Dendritic cell treated with granulocyte-macrophage colony-stimulating factor and Interleukin-4, amounts not matched to agents 40 ng/mL and 50 ng/mL, for 4 days (primary cell): ENCODE results near the gene RAB10.
"Not testable (repeated sequence)": the region's sequence is repeated elsewhere in the genome, so short reads cannot be mapped to it uniquely, and the experiment has no call there.

Experiments
- H3K27ac Mint-ChIP-seq: one replicate; pipeline ENCODE4 v1.8.0; 2022; ENCODE audit warnings: mild to moderate bottlenecking, mixed read lengths
- H3K27me3 Mint-ChIP-seq: one replicate; pipeline ENCODE4 v1.8.0; 2022; ENCODE audit warnings: mild to moderate bottlenecking, mixed read lengths
- H3K36me3 Mint-ChIP-seq: one replicate; pipeline ENCODE4 v1.8.0; 2022; ENCODE audit warnings: low read depth, mixed read lengths
- H3K4me1 Mint-ChIP-seq: one replicate; pipeline ENCODE4 v1.8.0; 2022; ENCODE audit warnings: low read depth, mixed read lengths
- H3K4me3 Mint-ChIP-seq: one replicate; pipeline ENCODE4 v1.8.0; 2022; ENCODE audit warnings: mild to moderate bottlenecking, moderate library complexity, mixed read lengths
- H3K9me3 Mint-ChIP-seq: one replicate; pipeline ENCODE4 v1.8.0; 2022; ENCODE audit warnings: mixed read lengths
- intact Hi-C: fragments of 100-400 bp; cut with micrococcal nuclease; formaldehyde crosslinking; loops from one replicate; pipeline ENCODE4 v1.15.0; 2022

RAB10 gene

GRCh38 chr2:26144031-26144430 lies 110.1 kb downstream of the RAB10 start:
- H3K36me3 Mint-ChIP-seq: peaks cover 8% of the 10 kb centered on the region
- peaks cover 15% of the 10 kb centered on the region for H3K4me1 Mint-ChIP-seq
- H3K4me3 Mint-ChIP-seq: no peak overlapping the region
- H3K27ac Mint-ChIP-seq: peak overlapping the region; percentile 52
- intact Hi-C loops: loop anchor here (10.0 kb wide), 1 partner anchor 59 kb away; no protein-coding TSS in a partner anchor
- peaks cover 9% of the 10 kb centered on the region for H3K27me3 Mint-ChIP-seq
- no peaks in the 10 kb centered on the region for H3K9me3 Mint-ChIP-seq

GRCh38 chr2:26144953-26145680 lies 111.2 kb downstream of the RAB10 start:
- Mint-ChIP-seq H3K27me3 (peaks cover 17% of the 10 kb centered on the region), H3K4me1 (peaks cover 17% of the 10 kb centered on the region), H3K9me3 (no peaks in the 10 kb centered on the region), H3K36me3 (peaks cover 8% of the 10 kb centered on the region), H3K4me3 (no peak overlapping the region), H3K27ac (no peak overlapping the region)
- intact Hi-C loops: loop anchor here (1.0 to 10.0 kb wide), 3 partner anchors 60 to 194 kb away; no protein-coding TSS in a partner anchor

- no peak overlapping the region for H3K27ac Mint-ChIP-seq
- H3K9me3 Mint-ChIP-seq: no peaks in the 10 kb centered on the region
- H3K4me1 Mint-ChIP-seq: peaks cover 15% of the 10 kb centered on the region
- no peak overlapping the region for H3K4me3 Mint-ChIP-seq
- H3K36me3 Mint-ChIP-seq: no peaks in the 10 kb centered on the region
- H3K27me3 Mint-ChIP-seq: peaks cover 22% of the 10 kb centered on the region
- intact Hi-C loops: loop anchor here (10.0 kb wide), 1 partner anchor 64 kb away; no protein-coding TSS in a partner anchor
Observed at GRCh38 chr2:26148501-26148900, 114.6 kb downstream of the RAB10 start.

- H3K9me3 Mint-ChIP-seq: no peaks in the 10 kb centered on the region
- intact Hi-C loops: no loop called here
- peaks cover 22% of the 10 kb centered on the region for H3K27me3 Mint-ChIP-seq
- H3K4me1 Mint-ChIP-seq: peaks cover 5% of the 10 kb centered on the region
- H3K36me3 Mint-ChIP-seq: no peaks in the 10 kb centered on the region
- no peak overlapping the region for H3K4me3 Mint-ChIP-seq
- no peak overlapping the region for H3K27ac Mint-ChIP-seq
Observed at GRCh38 chr2:26150243-26150642, 116.4 kb downstream of the RAB10 start.

- Mint-ChIP-seq H3K27ac (no peak overlapping the region), H3K9me3 (no peaks in the 10 kb centered on the region), H3K4me1 (no peaks in the 10 kb centered on the region), H3K36me3 (no peaks in the 10 kb centered on the region), H3K27me3 (no peaks in the 10 kb centered on the region), H3K4me3 (no peak overlapping the region)
- intact Hi-C loops: no loop called here
Observed at GRCh38 chr2:26157580-26157979, 123.7 kb downstream of the RAB10 start.

- peaks cover 2% of the 10 kb centered on the region for H3K27me3 Mint-ChIP-seq
- no peaks in the 10 kb centered on the region for H3K9me3 Mint-ChIP-seq
- no peaks in the 10 kb centered on the region for H3K4me1 Mint-ChIP-seq
- intact Hi-C loops: no loop called here
- no peaks in the 10 kb centered on the region for H3K36me3 Mint-ChIP-seq
- no peak overlapping the region for H3K27ac Mint-ChIP-seq
- no peak overlapping the region for H3K4me3 Mint-ChIP-seq
Observed at GRCh38 chr2:26161926-26162325, 128.0 kb downstream of the RAB10 start.

- H3K27ac Mint-ChIP-seq: no peak overlapping the region
- no peaks in the 10 kb centered on the region for H3K9me3 Mint-ChIP-seq
- intact Hi-C loops: no loop called here
- H3K36me3 Mint-ChIP-seq: no peaks in the 10 kb centered on the region
- H3K4me3 Mint-ChIP-seq: no peak overlapping the region
- no peaks in the 10 kb centered on the region for H3K4me1 Mint-ChIP-seq
- H3K27me3 Mint-ChIP-seq: peaks cover 2% of the 10 kb centered on the region
Observed at GRCh38 chr2:26162963-26163362, 129.1 kb downstream of the RAB10 start.

GRCh38 chr2:26164231-26164630 lies 130.3 kb downstream of the RAB10 start:
- H3K4me3 Mint-ChIP-seq: no peak overlapping the region
- intact Hi-C loops: no loop called here

GRCh38 chr2:26164641-26165211 lies 130.8 kb downstream of the RAB10 start:
- Mint-ChIP-seq H3K4me3 (no peak overlapping the region), H3K27me3 (peaks cover 7% of the 10 kb centered on the region), H3K9me3 (no peaks in the 10 kb centered on the region), H3K4me1 (no peaks in the 10 kb centered on the region), H3K36me3 (no peaks in the 10 kb centered on the region), H3K27ac (no peak overlapping the region)
- intact Hi-C loops: no loop called here

More at GRCh38 chr2:26164231-26164630, 130.3 kb downstream of the RAB10 start:
- H3K36me3 Mint-ChIP-seq: no peaks in the 10 kb centered on the region
- H3K27ac Mint-ChIP-seq: no peak overlapping the region
- H3K9me3 Mint-ChIP-seq: no peaks in the 10 kb centered on the region
- H3K4me1 Mint-ChIP-seq: no peaks in the 10 kb centered on the region
- peaks cover 2% of the 10 kb centered on the region for H3K27me3 Mint-ChIP-seq

- H3K4me3 Mint-ChIP-seq: no peak overlapping the region
- intact Hi-C loops: no loop called here
Observed at GRCh38 chr2:26165403-26165802, 131.5 kb downstream of the RAB10 start.

GRCh38 chr2:26166541-26166940 lies 132.7 kb downstream of the RAB10 start:
- intact Hi-C loops, H3K27ac Mint-ChIP-seq, H3K36me3 Mint-ChIP-seq, H3K4me3 Mint-ChIP-seq, H3K9me3 Mint-ChIP-seq, H3K4me1 Mint-ChIP-seq: not testable (repeated sequence)
- peaks cover 24% of the 10 kb centered on the region for H3K27me3 Mint-ChIP-seq

More at GRCh38 chr2:26165403-26165802, 131.5 kb downstream of the RAB10 start:
- Mint-ChIP-seq H3K27ac (no peak overlapping the region), H3K36me3 (no peaks in the 10 kb centered on the region), H3K4me1 (no peaks in the 10 kb centered on the region), H3K27me3 (peaks cover 13% of the 10 kb centered on the region), H3K9me3 (no peaks in the 10 kb centered on the region)

GRCh38 chr2:26168785-26169184 lies 134.9 kb downstream of the RAB10 start:
- H3K36me3 Mint-ChIP-seq: no peaks in the 10 kb centered on the region
- peaks cover 38% of the 10 kb centered on the region for H3K27me3 Mint-ChIP-seq
- no peak overlapping the region for H3K4me3 Mint-ChIP-seq
- no peaks in the 10 kb centered on the region for H3K9me3 Mint-ChIP-seq
- peaks cover 17% of the 10 kb centered on the region for H3K4me1 Mint-ChIP-seq
- intact Hi-C loops: no loop called here
- H3K27ac Mint-ChIP-seq: no peak overlapping the region

GRCh38 chr2:26169226-26169625 lies 135.3 kb downstream of the RAB10 start:
- intact Hi-C loops: no loop called here
- H3K9me3 Mint-ChIP-seq: no peaks in the 10 kb centered on the region
- peaks cover 17% of the 10 kb centered on the region for H3K4me1 Mint-ChIP-seq
- H3K27ac Mint-ChIP-seq: no peak overlapping the region
- H3K27me3 Mint-ChIP-seq: peaks cover 43% of the 10 kb centered on the region
- H3K4me3 Mint-ChIP-seq: no peak overlapping the region
- H3K36me3 Mint-ChIP-seq: no peaks in the 10 kb centered on the region

GRCh38 chr2:26169681-26170414 lies 136.0 kb downstream of the RAB10 start:
- Mint-ChIP-seq H3K36me3 (no peaks in the 10 kb centered on the region), H3K9me3 (no peaks in the 10 kb centered on the region), H3K27ac (no peak overlapping the region), H3K27me3 (peaks cover 47% of the 10 kb centered on the region), H3K4me3 (no peak overlapping the region), H3K4me1 (peaks cover 17% of the 10 kb centered on the region)
- intact Hi-C loops: no loop called here
